Tibial nerve (tissue), 4 donors: ENCODE results near the gene FXYD2.

Experiments used
- CTCF ChIP-seq, 5 experiments: fragments of 200-600 bp in 3 of 5; fragments of 450-650 bp in 2 of 5; sonication (generic) in 3 of 5; IDR thresholded peaks; one replicate each; pipeline ENCODE4 v1.5.1; 2016 to 2019; ENCODE audit warnings: antibody characterized with exemption in 5 of 5, mild to moderate bottlenecking in 3 of 5, moderate library complexity in 2 of 5
- EP300 ChIP-seq, 2 donors: sonication (generic); formaldehyde crosslinking; IDR thresholded peaks; one replicate each; pipeline ENCODE4 v1.6.1; 2017; ENCODE audit warnings: antibody characterized with exemption in 2 of 2, mild to moderate bottlenecking in 1 of 2
- POLR2A ChIP-seq, 2 donors: fragments of 450-650 bp; IDR thresholded peaks; one replicate each; pipeline ENCODE4 v1.6.1; 2017; ENCODE audit warnings: antibody characterized with exemption in 2 of 2, mild to moderate bottlenecking in 2 of 2, moderate library complexity in 2 of 2

- TF ChIP-seq POLR2A (IDR thresholded peaks at IDR 0.05) (no peak), CTCF (IDR thresholded peaks at IDR 0.05) (no peak), EP300 (IDR thresholded peaks at IDR 0.05) (no peak)
Observed at GRCh38 chr11:117794772-117795629, 29.5 kb downstream of the FXYD2 start.
